Measurements from ENCODE around the gene RFX1.

Gene RFX1

GRCh38 chr19:13931391-13932148 is 74.5 kb downstream of the RFX1 start:
- no peak for ATAC-seq
- TF ChIP-seq SNAI2 (CRISPR knock-in tag; IDR thresholded peaks at IDR 0.05) = no peak
- no peak for TF ChIP-seq ISL1 (CRISPR knock-in tag; IDR thresholded peaks at IDR 0.05)
- no peak for TF ChIP-seq BACH2 (CRISPR knock-in tag; IDR thresholded peaks at IDR 0.05; ENCODE audit: borderline replicate concordance)
- no peak for TF ChIP-seq ZC3H10 (CRISPR knock-in tag; IDR thresholded peaks at IDR 0.05)

GRCh38 chr19:13930402-13930801 is 75.7 kb downstream of the RFX1 start:
- no peak for TF ChIP-seq PPARA (CRISPR knock-in tag; IDR thresholded peaks at IDR 0.05; ENCODE audit: borderline replicate concordance)
- no peak for TF ChIP-seq ZFP30 (CRISPR knock-in tag; IDR thresholded peaks at IDR 0.05)
- TF ChIP-seq SNAI2 (CRISPR knock-in tag; IDR thresholded peaks at IDR 0.05) = no peak
- TF ChIP-seq BACH2 (CRISPR knock-in tag; IDR thresholded peaks at IDR 0.05; ENCODE audit: borderline replicate concordance) = no peak
- TF ChIP-seq, protein P1, sequence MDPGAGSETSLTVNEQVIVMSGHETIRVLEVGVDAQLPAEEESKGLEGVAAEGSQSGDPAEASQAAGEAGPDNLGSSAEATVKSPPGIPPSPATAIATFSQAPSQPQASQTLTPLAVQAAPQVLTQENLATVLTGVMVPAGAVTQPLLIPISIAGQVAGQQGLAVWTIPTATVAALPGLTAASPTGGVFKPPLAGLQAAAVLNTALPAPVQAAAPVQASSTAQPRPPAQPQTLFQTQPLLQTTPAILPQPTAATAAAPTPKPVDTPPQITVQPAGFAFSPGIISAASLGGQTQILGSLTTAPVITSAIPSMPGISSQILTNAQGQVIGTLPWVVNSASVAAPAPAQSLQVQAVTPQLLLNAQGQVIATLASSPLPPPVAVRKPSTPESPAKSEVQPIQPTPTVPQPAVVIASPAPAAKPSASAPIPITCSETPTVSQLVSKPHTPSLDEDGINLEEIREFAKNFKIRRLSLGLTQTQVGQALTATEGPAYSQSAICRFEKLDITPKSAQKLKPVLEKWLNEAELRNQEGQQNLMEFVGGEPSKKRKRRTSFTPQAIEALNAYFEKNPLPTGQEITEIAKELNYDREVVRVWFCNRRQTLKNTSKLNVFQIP (CRISPR knock-in tag; IDR thresholded peaks at IDR 0.05; ENCODE audit: borderline replicate concordance, low read depth) = no peak

DNA sequence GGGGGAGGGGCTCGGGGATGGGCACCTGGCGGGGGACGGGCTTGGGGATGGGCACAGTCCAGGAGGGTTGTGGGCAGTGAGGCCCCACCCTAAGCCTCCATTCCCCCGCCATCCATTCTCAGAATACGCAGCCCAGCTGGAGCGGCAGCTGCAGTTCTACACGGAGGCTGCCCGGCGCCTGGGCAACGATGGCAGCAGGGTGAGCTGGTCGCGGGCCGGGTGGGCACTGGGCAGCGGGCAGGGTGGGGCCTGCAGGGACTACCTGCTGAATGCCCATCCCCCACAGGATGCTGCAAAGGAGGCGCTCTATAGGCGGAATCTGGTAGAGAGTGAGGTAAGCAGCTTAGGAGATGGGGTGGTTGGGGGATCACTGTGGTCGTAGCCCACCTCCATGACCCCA is 76.2 kb downstream of the RFX1 start:
- ATAC-seq = peak; percentile 5; the same call in 1 of the 3 replicates
- TF ChIP-seq ZNF70 (CRISPR knock-in tag; IDR thresholded peaks at IDR 0.05) = no peak
- no peak for TF ChIP-seq ZFP3 (CRISPR knock-in tag; IDR thresholded peaks at IDR 0.05)
- TF ChIP-seq ZC3H10 (CRISPR knock-in tag; IDR thresholded peaks at IDR 0.05) = no peak
- TF ChIP-seq, protein P2, sequence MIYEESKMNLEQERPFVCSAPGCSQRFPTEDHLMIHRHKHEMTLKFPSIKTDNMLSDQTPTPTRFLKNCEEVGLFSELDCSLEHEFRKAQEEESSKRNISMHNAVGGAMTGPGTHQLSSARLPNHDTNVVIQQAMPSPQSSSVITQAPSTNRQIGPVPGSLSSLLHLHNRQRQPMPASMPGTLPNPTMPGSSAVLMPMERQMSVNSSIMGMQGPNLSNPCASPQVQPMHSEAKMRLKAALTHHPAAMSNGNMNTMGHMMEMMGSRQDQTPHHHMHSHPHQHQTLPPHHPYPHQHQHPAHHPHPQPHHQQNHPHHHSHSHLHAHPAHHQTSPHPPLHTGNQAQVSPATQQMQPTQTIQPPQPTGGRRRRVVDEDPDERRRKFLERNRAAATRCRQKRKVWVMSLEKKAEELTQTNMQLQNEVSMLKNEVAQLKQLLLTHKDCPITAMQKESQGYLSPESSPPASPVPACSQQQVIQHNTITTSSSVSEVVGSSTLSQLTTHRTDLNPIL (CRISPR knock-in tag; IDR thresholded peaks at IDR 0.05; ENCODE audit: low read depth) = no peak
- TF ChIP-seq ARNTL (CRISPR knock-in tag; IDR thresholded peaks at IDR 0.05; ENCODE audit: borderline replicate concordance, low read depth) = no peak
- no peak for TF ChIP-seq TSHZ2 (CRISPR knock-in tag; IDR thresholded peaks at IDR 0.05)
- no peak for TF ChIP-seq ESRRG (CRISPR knock-in tag; IDR thresholded peaks at IDR 0.05)
- TF ChIP-seq CSDC2 (CRISPR knock-in tag; IDR thresholded peaks at IDR 0.05) = no peak
- TF ChIP-seq ISL1 (CRISPR knock-in tag; IDR thresholded peaks at IDR 0.05) = no peak
- TF ChIP-seq, protein P3, sequence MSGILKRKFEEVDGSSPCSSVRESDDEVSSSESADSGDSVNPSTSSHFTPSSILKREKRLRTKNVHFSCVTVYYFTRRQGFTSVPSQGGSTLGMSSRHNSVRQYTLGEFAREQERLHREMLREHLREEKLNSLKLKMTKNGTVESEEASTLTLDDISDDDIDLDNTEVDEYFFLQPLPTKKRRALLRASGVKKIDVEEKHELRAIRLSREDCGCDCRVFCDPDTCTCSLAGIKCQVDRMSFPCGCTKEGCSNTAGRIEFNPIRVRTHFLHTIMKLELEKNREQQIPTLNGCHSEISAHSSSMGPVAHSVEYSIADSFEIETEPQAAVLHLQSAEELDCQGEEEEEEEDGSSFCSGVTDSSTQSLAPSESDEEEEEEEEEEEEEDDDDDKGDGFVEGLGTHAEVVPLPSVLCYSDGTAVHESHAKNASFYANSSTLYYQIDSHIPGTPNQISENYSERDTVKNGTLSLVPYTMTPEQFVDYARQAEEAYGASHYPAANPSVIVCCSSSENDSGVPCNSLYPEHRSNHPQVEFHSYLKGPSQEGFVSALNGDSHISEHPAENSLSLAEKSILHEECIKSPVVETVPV (CRISPR knock-in tag; IDR thresholded peaks at IDR 0.05) = no peak
- no peak for TF ChIP-seq ZNF565 (CRISPR knock-in tag; conservative IDR thresholded peaks at IDR 0.05; ENCODE audit: low read depth)
- TF ChIP-seq SNAI2 (CRISPR knock-in tag; IDR thresholded peaks at IDR 0.05) = no peak
- no peak for TF ChIP-seq TCF4 (CRISPR knock-in tag; IDR thresholded peaks at IDR 0.05; ENCODE audit: borderline replicate concordance)
- no peak for TF ChIP-seq PPARA (CRISPR knock-in tag; IDR thresholded peaks at IDR 0.05; ENCODE audit: borderline replicate concordance)
- TF ChIP-seq OSR1 (CRISPR knock-in tag; IDR thresholded peaks at IDR 0.05) = no peak
- no peak for TF ChIP-seq PATZ1 (CRISPR knock-in tag; IDR thresholded peaks at IDR 0.05; ENCODE audit: borderline replicate concordance)
- TF ChIP-seq ZFP30 (CRISPR knock-in tag; IDR thresholded peaks at IDR 0.05) = no peak
- TF ChIP-seq, protein P1 (CRISPR knock-in tag; IDR thresholded peaks at IDR 0.05; ENCODE audit: borderline replicate concordance, low read depth) = no peak
- TF ChIP-seq TOX (CRISPR knock-in tag; IDR thresholded peaks at IDR 0.05; ENCODE audit: borderline replicate concordance) = no peak
- TF ChIP-seq GLIS3 (CRISPR knock-in tag; IDR thresholded peaks at IDR 0.05) = no peak

More at GRCh38 chr19:13930402-13930801, 75.7 kb downstream of the RFX1 start:
- ATAC-seq = peak; percentile 9; the same call in 2 of the 3 replicates

Measured in SK-N-SH treated with all-trans-retinoic acid at 6 μM for 48 hours (cell line).